B cell (primary cell): ENCODE measurements around the gene ZNF804A. TPM values are rescaled to one million over a fixed set of nuclear protein-coding genes. Genes with fewer than 3 reads are reported as not detected.

Experiments
- ATAC-seq: fragments of 200-7000 bp; cut with Tn5 transposase; one replicate; pipeline ENCODE4 v1.10.0; 2021; ENCODE audit warnings: low read depth, mild to moderate bottlenecking, moderate number of reproducible peaks, moderate library complexity
- CTCF ChIA-PET: fragments of 350-600 bp; sonication (Branson Sonifier 250); formaldehyde crosslinking; loops from one replicate; lab custom pipeline; 2021; ENCODE audit warnings: antibody characterized with exemption, inconsistent platforms; lab: Charles Lee
- POLR2A ChIA-PET: fragments of 350-600 bp; sonication (Branson Sonifier 250); formaldehyde crosslinking; loops from one replicate; lab custom pipeline; 2021; ENCODE audit warnings: antibody characterized with exemption; lab: Charles Lee
- DNase-seq: peaks from one replicate; pipeline ENCODE4 v3.0.0; 2013
- H2AFZ ChIP-seq: 2 replicates; pipeline ENCODE4 v1.6.1; 2012; ENCODE audit warnings: mild to moderate bottlenecking, low read depth, low read length; ENCODE audit not compliant: insufficient read depth, poor library complexity, severe bottlenecking
- H3K27ac ChIP-seq, 2 donors: 1 replicate in 1 of 2; 2 replicates in 1 of 2; pipeline ENCODE4 v1.5.1; 2012 to 2013; ENCODE audit warnings: low read length in 2 of 2, mild to moderate bottlenecking in 2 of 2, moderate library complexity in 1 of 2
- H3K27me3 ChIP-seq, 4 experiments: fragments of 200-600 bp in 1 of 4; sonication (generic) in 1 of 4; replicated peaks in 1 of 4; 1 replicate in 2 of 4; 2 replicates in 2 of 4; pipeline versions ENCODE4 v1.6.1 to v1.7.0; 2013 to 2016; ENCODE audit warnings: low read length in 3 of 4, mild to moderate bottlenecking in 2 of 4, mixed read lengths in 1 of 4, moderate library complexity in 1 of 4; ENCODE audit not compliant: insufficient read depth in 4 of 4, control insufficient read depth in 3 of 4; ENCODE audit errors: control extremely low read depth in 1 of 4
- H3K36me3 ChIP-seq, 2 experiments: replicated peaks in 1 of 2; 1 replicate in 1 of 2; 2 replicates in 1 of 2; pipeline versions ENCODE4 v1.6.1 to v1.7.1; 2013; ENCODE audit warnings: low read length in 1 of 2; ENCODE audit not compliant: insufficient read depth in 2 of 2, control insufficient read depth in 1 of 2; ENCODE audit errors: control extremely low read depth in 1 of 2, extremely low read depth in 1 of 2
- H3K4me1 ChIP-seq, 2 donors: fragments of 200-600 bp in 1 of 2; sonication (generic) in 1 of 2; 1 replicate in 1 of 2; 2 replicates in 1 of 2; pipeline versions ENCODE4 v1.5.1 to v1.6.1; 2013 to 2017; ENCODE audit warnings: low read length in 2 of 2; ENCODE audit not compliant: control insufficient read depth in 2 of 2, insufficient read depth in 2 of 2
- H3K4me2 ChIP-seq: replicated peaks from 2 replicates; pipeline ENCODE3; 2012; ENCODE audit warnings: mild to moderate bottlenecking, low read depth, low read length; ENCODE audit not compliant: poor library complexity, severe bottlenecking
- H3K4me3 ChIP-seq, 5 experiments: fragments of 200-600 bp in 1 of 5; sonication (generic) in 1 of 5; 1 replicate in 3 of 5; 2 replicates in 2 of 5; pipeline versions ENCODE4 v1.5.1 to v1.7.0; 2011 to 2016; ENCODE audit warnings: low read length in 4 of 5, mild to moderate bottlenecking in 4 of 5, low read depth in 2 of 5, control low read depth in 1 of 5, moderate library complexity in 1 of 5; ENCODE audit not compliant: insufficient read depth in 1 of 5; ENCODE audit errors: control extremely low read depth in 1 of 5, extremely low read depth in 1 of 5
- H3K79me2 ChIP-seq: fragments of 200-600 bp; sonication (generic); one replicate; pipeline ENCODE4 v1.6.0; 2016; ENCODE audit warnings: low read length; ENCODE audit not compliant: control insufficient read depth, insufficient read depth
- H3K9ac ChIP-seq: fragments of 200-600 bp; sonication (generic); 2 replicates; pipeline ENCODE4 v1.6.1; 2017; ENCODE audit warnings: mild to moderate bottlenecking, low read length, moderate library complexity
- H3K9me3 ChIP-seq, 3 donors: one replicate each; pipeline versions ENCODE4 v1.6.1 to v1.7.1; 2013; ENCODE audit warnings: low read length in 2 of 3; ENCODE audit not compliant: control insufficient read depth in 2 of 3, insufficient read depth in 1 of 3; ENCODE audit errors: control extremely low read depth in 1 of 3
- H4K20me1 ChIP-seq: 2 replicates; pipeline ENCODE4 v1.6.0; 2012; ENCODE audit warnings: mild to moderate bottlenecking, low read length; ENCODE audit not compliant: insufficient read depth, control insufficient read depth, poor library complexity, severe bottlenecking
- H3K27ac Mint-ChIP-seq: one replicate; pipeline ENCODE4 v1.8.0; 2021; ENCODE audit warnings: mixed read lengths
- H3K27me3 Mint-ChIP-seq: one replicate; pipeline ENCODE4 v1.8.0; 2021; ENCODE audit warnings: mixed read lengths
- H3K4me1 Mint-ChIP-seq: one replicate; pipeline ENCODE4 v1.8.0; 2021; ENCODE audit warnings: mixed read lengths
- H3K4me3 Mint-ChIP-seq: one replicate; pipeline ENCODE4 v1.8.0; 2021; ENCODE audit warnings: mixed read lengths
- H3K9me3 Mint-ChIP-seq: one replicate; pipeline ENCODE4 v1.8.0; 2022; ENCODE audit warnings: mixed read lengths; ENCODE audit not compliant: insufficient read depth
- CTCF ChIP-seq: fragments of 200-600 bp; IDR thresholded peaks from one replicate; pipeline ENCODE4 v1.8.0; 2022; ENCODE audit warnings: antibody characterized with exemption, mild to moderate bottlenecking
- EZH2 ChIP-seq: IDR thresholded peaks from 2 replicates; pipeline ENCODE4 v1.6.1; 2012; ENCODE audit warnings: borderline replicate concordance, low read depth, mild to moderate bottlenecking, moderate library complexity, low read length; ENCODE audit not compliant: insufficient read depth, poor library complexity, severe bottlenecking
- WGBS: methylation state at CpG from one replicate; pipeline ENCODE4 v1.1.5; 2013; ENCODE audit warnings: missing lambda C conversion rate; ENCODE audit not compliant: insufficient coverage; 5-methylcytosine and 5-hydroxymethylcytosine counted together
- intact Hi-C: fragments of 100-400 bp; cut with micrococcal nuclease; formaldehyde crosslinking; loops from one replicate; pipeline ENCODE4 v1.10.0; 2022
- polyA plus RNA-seq: library from polyadenylated mRNA; depleted of rRNA; stranded (reverse); fragments of >200 nt; gene quantifications from 2 replicates; pipeline ENCODE4 v1.2.3, GENCODE V29; 2012
- total RNA-seq, 2 donors: library from RNA; stranded (reverse); fragments of 120-200 nt in 1 of 2; gene quantifications; 1 replicate in 1 of 2; 2 replicates in 1 of 2; pipeline versions ENCODE4 v1.2.3 to v1.2.4, GENCODE V29; 2013 to 2022

Gene ZNF804A
- total and polyA plus RNA-seq, 2 donors (not counting 1 experiment from before 2014, with no cell fraction given) = 1.2 to 2.4 TPM

GRCh38 chr2:184849516-184849915 lies 251.2 kb downstream of the ZNF804A start:
- Histone ChIP-seq H3K4me1 (no peaks in the 10 kb centered on the region), H2AFZ (no peak overlapping the region), H3K36me3 (no peaks in the 10 kb centered on the region), H3K9ac (no peak overlapping the region), H3K9me3 (peaks cover 0 to 4% (median 0%) of the 10 kb centered on the region in 3 donors), H3K4me2 (no peak overlapping the region), H3K79me2 (no peaks in the 10 kb centered on the region), H3K27ac (no peak overlapping the region), H4K20me1 (no peaks in the 10 kb centered on the region), H3K27me3 (no peaks in the 10 kb centered on the region), H3K4me3 (no peak overlapping the region)
- ChIA-PET CTCF (no interaction called here), POLR2A (no interaction called here)
- no peaks in the 10 kb centered on the region for H3K4me1 Mint-ChIP-seq
- no peak overlapping the region for H3K4me3 Mint-ChIP-seq
- H3K27me3 Mint-ChIP-seq = no peaks in the 10 kb centered on the region
- DNase-seq (no peak), ATAC-seq (no peak)
- H3K27ac Mint-ChIP-seq = no peak overlapping the region
- peaks cover 2% of the 10 kb centered on the region for H3K9me3 Mint-ChIP-seq
- intact Hi-C loops = no loop called here
- no peak for TF ChIP-seq CTCF
- TF ChIP-seq EZH2 = no peak

- Histone ChIP-seq H3K4me3 (no peak overlapping the region), H3K4me2 (no peak overlapping the region), H3K27me3 (no peaks in the 10 kb centered on the region), H3K36me3 (no peaks in the 10 kb centered on the region), H3K9ac (no peak overlapping the region), H2AFZ (no peak overlapping the region), H3K9me3 (peaks cover 0 to 3% (median 0%) of the 10 kb centered on the region in 3 donors), H3K79me2 (no peaks in the 10 kb centered on the region), H3K27ac (no peak overlapping the region), H4K20me1 (no peaks in the 10 kb centered on the region), H3K4me1 (no peaks in the 10 kb centered on the region)
- intact Hi-C loops = no loop called here
- no peak for TF ChIP-seq CTCF
- TF ChIP-seq EZH2 = no peak
- peaks cover 7% of the 10 kb centered on the region for H3K9me3 Mint-ChIP-seq
- no CpG with 5 or more reads among the region's 1 CpG for WGBS
- no peak overlapping the region for H3K4me3 Mint-ChIP-seq
- H3K27me3 Mint-ChIP-seq = no peaks in the 10 kb centered on the region
- no peak for ATAC-seq
- no peak overlapping the region for H3K27ac Mint-ChIP-seq
- no peaks in the 10 kb centered on the region for H3K4me1 Mint-ChIP-seq
- POLR2A ChIA-PET = no interaction called here
- CTCF ChIA-PET = no interaction called here
- DNase-seq = no peak
Observed at GRCh38 chr2:184851576-184851975, 253.2 kb downstream of the ZNF804A start.
